ENCODE measurements around the gene MCM6. TPM values are rescaled to one million over a fixed set of nuclear protein-coding genes. Genes with fewer than 3 reads are reported as not detected.
"Not testable (repeated sequence)": the region's sequence is repeated elsewhere in the genome, so short reads cannot be mapped to it uniquely, and the experiment has no call there.

Gene MCM6
- total RNA-seq, 1 experiment from 2014 or later, result 13.5 TPM

GRCh38 chr2:135797497-135798274 lies 78.6 kb downstream of the MCM6 start:
- POLR2A ChIA-PET, result interaction anchor here (0.9 to 1.2 kb wide), 3 partner anchors 54 to 79 kb away, joined by 3 to 4 read pairs (median 4); partner anchors contain the start of gene MCM6
- BruUV-seq (replicated peaks), result no TSS peak
- Mint-ChIP-seq H3K9me3 (ENCODE audit: unreplicated experiment) (no peaks in the 10 kb centered on the region), H3K4me3 (ENCODE audit: unreplicated experiment) (no peak overlapping the region), H3K4me1 (ENCODE audit: insufficient read depth, unreplicated experiment) (peaks cover 9% of the 10 kb centered on the region), H3K27ac (ENCODE audit: low read depth, unreplicated experiment) (no peak overlapping the region), H3K36me3 (ENCODE audit: insufficient read depth, unreplicated experiment) (no peaks in the 10 kb centered on the region), H3K27me3 (ENCODE audit: insufficient read depth, unreplicated experiment) (no peaks in the 10 kb centered on the region)
- peak; percentile 85 for TF ChIP-seq CTCF (IDR thresholded peaks at IDR 0.05; ENCODE audit: unreplicated experiment)
- CTCF ChIA-PET, result interaction anchor here (0.6 to 4.5 kb wide), 51 partner anchors 10 to 1430 kb away, joined by 3 to 65 read pairs (median 4); partner anchors contain the start of gene ACMSD
- peak; percentile 81 for DNase-seq (ENCODE audit: unreplicated experiment)
- intact Hi-C loops (cut with micrococcal nuclease), result loop anchor here (2.0 to 5.0 kb wide), 2 partner anchors 793 to 810 kb away; no protein-coding TSS in a partner anchor

- Mint-ChIP-seq H3K36me3 (ENCODE audit: insufficient read depth, unreplicated experiment) (no peaks in the 10 kb centered on the region), H3K9me3 (ENCODE audit: unreplicated experiment) (no peaks in the 10 kb centered on the region), H3K27ac (ENCODE audit: low read depth, unreplicated experiment) (no peak overlapping the region), H3K4me3 (ENCODE audit: unreplicated experiment) (no peak overlapping the region), H3K4me1 (ENCODE audit: insufficient read depth, unreplicated experiment) (peaks cover 13% of the 10 kb centered on the region), H3K27me3 (ENCODE audit: insufficient read depth, unreplicated experiment) (no peaks in the 10 kb centered on the region)
- CTCF ChIA-PET, result interaction anchor here (0.6 to 4.5 kb wide), 24 partner anchors 9 to 914 kb away, joined by 3 to 65 read pairs (median 4); no protein-coding TSS in a partner anchor
- no TSS peak for BruUV-seq (replicated peaks)
- POLR2A ChIA-PET, result interaction anchor here (1.2 kb wide), 1 partner anchor 52 kb away, joined by 4 read pairs; no protein-coding TSS in a partner anchor
- no peak for DNase-seq (ENCODE audit: unreplicated experiment)
- intact Hi-C loops (cut with micrococcal nuclease), result loop anchor here (5.0 kb wide), 1 partner anchor 809 kb away; no protein-coding TSS in a partner anchor
- no peak for TF ChIP-seq CTCF (IDR thresholded peaks at IDR 0.05; ENCODE audit: unreplicated experiment)
These were observed 79.6 kb downstream of the MCM6 start for GRCh38 chr2:135796606-135797005.

GRCh38 chr2:135795641-135796040 lies 80.6 kb downstream of the MCM6 start:
- BruUV-seq (replicated peaks); H3K27me3 Mint-ChIP-seq (ENCODE audit: insufficient read depth, unreplicated experiment); POLR2A ChIA-PET; H3K9me3 Mint-ChIP-seq (ENCODE audit: unreplicated experiment); H3K27ac Mint-ChIP-seq (ENCODE audit: low read depth, unreplicated experiment); H3K36me3 Mint-ChIP-seq (ENCODE audit: insufficient read depth, unreplicated experiment); DNase-seq (ENCODE audit: unreplicated experiment); H3K4me3 Mint-ChIP-seq (ENCODE audit: unreplicated experiment): not testable (repeated sequence)
- CTCF ChIA-PET, result interaction anchor here (0.6 to 3.1 kb wide), 5 partner anchors 13 to 898 kb away, joined by 3 to 65 read pairs (median 7); no protein-coding TSS in a partner anchor
- intact Hi-C loops (cut with micrococcal nuclease), result loop anchor here (5.0 kb wide), 1 partner anchor 808 kb away; no protein-coding TSS in a partner anchor
- peaks cover 17% of the 10 kb centered on the region for H3K4me1 Mint-ChIP-seq (ENCODE audit: insufficient read depth, unreplicated experiment)

- DNase-seq (ENCODE audit: unreplicated experiment), result no peak
- peaks cover 13% of the 10 kb centered on the region for H3K4me1 Mint-ChIP-seq (ENCODE audit: insufficient read depth, unreplicated experiment)
- ChIA-PET POLR2A (no interaction called here), CTCF (no interaction called here)
- no peak overlapping the region for H3K4me3 Mint-ChIP-seq (ENCODE audit: unreplicated experiment)
- intact Hi-C loops (cut with micrococcal nuclease), result no loop called here
- no peak overlapping the region for H3K27ac Mint-ChIP-seq (ENCODE audit: low read depth, unreplicated experiment)
- no TSS peak for BruUV-seq (replicated peaks)
- no peaks in the 10 kb centered on the region for H3K27me3 Mint-ChIP-seq (ENCODE audit: insufficient read depth, unreplicated experiment)
- no peaks in the 10 kb centered on the region for H3K9me3 Mint-ChIP-seq (ENCODE audit: unreplicated experiment)
- no peak for TF ChIP-seq CTCF (IDR thresholded peaks at IDR 0.05; ENCODE audit: unreplicated experiment)
- H3K36me3 Mint-ChIP-seq (ENCODE audit: insufficient read depth, unreplicated experiment), result no peaks in the 10 kb centered on the region
These were observed 83.7 kb downstream of the MCM6 start for GRCh38 chr2:135792401-135793150.

Data from MCF 10A (cell line).